ENCODE results near the gene TIMM17A. TPM values are rescaled to one million over a fixed set of nuclear protein-coding genes. Genes with fewer than 3 reads are reported as not detected.
A peak's percentile ranks its signal among the peaks of the same experiment; 100 is the strongest.
"Not testable (repeated sequence)": the region's sequence is repeated elsewhere in the genome, so short reads cannot be mapped to it uniquely, and the experiment has no call there.

Gene TIMM17A
- total RNA-seq, 1 donor from 2014 or later, result 122 TPM

DNA sequence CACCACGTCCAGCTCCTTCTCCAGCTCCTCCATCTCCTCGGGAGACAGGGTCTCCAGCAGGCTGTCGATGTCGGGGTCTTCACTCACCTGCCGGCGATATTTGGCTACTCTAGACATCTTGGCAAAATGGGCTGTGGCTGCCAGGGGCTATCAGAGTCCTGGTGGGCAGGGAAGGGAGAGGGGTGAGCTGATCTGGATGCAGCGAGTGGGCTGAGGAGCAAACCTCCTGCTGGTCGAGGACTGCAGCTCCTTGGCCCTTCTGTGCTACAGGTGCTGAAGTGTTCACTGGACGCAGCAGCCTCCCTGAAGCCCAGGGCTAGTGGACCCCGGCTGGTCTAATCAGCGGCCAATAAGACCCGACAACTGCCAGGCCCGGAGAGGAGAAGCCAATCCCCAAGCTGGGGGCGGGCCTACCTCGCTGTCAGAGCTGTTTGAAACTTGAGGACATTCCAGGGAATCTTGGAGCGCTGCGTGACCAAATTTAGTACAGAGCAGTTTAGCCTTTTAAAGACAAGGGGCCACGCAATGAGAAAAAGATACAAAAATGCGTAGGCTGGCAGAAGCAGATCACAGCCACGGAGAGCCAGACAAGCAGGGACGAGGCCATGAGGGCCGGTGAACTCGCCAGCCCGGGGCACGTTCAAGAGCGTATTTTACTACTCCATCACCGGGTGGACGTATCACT, 8.9 kb upstream of the TIMM17A start, which contains the start of gene LMOD1:
TSS of gene LMOD1 (minus strand) at position 325 of the 685 bp plus-strand sequence. CDS start at position 117, 208 bp downstream.
- intact Hi-C loops (cut with micrococcal nuclease), result no loop called here
- Mint-ChIP-seq H3K4me1 (peaks cover 9% of the 10 kb centered on the region), H3K9me3 (no peaks in the 10 kb centered on the region), H3K27ac (no peak within 1 kb of the TSS), H3K4me3 (no peak within 1 kb of the TSS), H3K27me3 (peaks cover 58% of the 10 kb centered on the region), H3K36me3 (ENCODE audit: low read depth) (no peaks in the 10 kb centered on the region)
- no peak for DNase-seq

DNA sequence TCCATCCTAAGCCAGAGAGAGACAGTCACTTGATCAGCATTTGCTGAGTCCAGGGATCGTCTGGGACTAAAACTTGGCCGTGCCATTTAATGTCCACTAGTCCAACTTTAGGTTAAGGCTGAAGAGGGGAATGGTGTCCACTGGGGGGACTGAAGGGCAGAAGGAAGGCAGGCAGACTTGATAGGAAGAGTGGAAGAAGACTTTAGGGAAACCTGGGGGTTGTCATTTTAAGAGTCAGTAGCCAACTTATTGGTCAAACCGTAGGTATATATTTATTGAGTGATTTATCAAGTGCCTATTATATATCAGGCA, 7.7 kb upstream of the TIMM17A start:
- DNase-seq, result no peak
- peaks cover 9% of the 10 kb centered on the region for H3K4me1 Mint-ChIP-seq
- intact Hi-C loops (cut with micrococcal nuclease), result no loop called here
- no peaks in the 10 kb centered on the region for H3K36me3 Mint-ChIP-seq (ENCODE audit: low read depth)
- no peaks in the 10 kb centered on the region for H3K9me3 Mint-ChIP-seq
- no peak overlapping the region for H3K27ac Mint-ChIP-seq
- H3K27me3 Mint-ChIP-seq, result peaks cover 55% of the 10 kb centered on the region
- H3K4me3 Mint-ChIP-seq, result no peak overlapping the region

DNA sequence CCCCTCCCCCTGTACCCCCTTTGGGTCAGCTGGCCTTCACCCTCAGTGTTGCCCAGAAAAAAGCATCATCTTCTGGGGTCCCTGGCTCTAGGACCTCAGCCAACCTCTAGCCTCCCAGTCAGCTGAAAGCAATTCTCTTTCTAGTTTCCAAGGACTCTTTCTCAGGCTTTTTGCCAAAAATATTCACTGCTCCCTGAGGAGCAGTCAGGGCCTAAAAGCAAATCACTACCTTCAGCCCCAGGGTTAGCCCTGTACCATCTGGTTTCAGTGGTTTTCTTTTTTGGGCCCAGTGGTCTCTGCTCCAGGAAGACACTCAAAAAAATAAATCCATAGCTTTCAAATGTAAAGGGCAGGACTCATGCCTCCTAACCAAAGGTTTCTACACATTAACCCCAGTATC, 5.8 kb upstream of the TIMM17A start:
- Mint-ChIP-seq H3K27ac (no peak overlapping the region), H3K9me3 (no peaks in the 10 kb centered on the region), H3K27me3 (peaks cover 43% of the 10 kb centered on the region), H3K36me3 (ENCODE audit: low read depth) (no peaks in the 10 kb centered on the region), H3K4me1 (peaks cover 12% of the 10 kb centered on the region), H3K4me3 (no peak overlapping the region)
- intact Hi-C loops (cut with micrococcal nuclease), result no loop called here
- no peak for DNase-seq

DNA sequence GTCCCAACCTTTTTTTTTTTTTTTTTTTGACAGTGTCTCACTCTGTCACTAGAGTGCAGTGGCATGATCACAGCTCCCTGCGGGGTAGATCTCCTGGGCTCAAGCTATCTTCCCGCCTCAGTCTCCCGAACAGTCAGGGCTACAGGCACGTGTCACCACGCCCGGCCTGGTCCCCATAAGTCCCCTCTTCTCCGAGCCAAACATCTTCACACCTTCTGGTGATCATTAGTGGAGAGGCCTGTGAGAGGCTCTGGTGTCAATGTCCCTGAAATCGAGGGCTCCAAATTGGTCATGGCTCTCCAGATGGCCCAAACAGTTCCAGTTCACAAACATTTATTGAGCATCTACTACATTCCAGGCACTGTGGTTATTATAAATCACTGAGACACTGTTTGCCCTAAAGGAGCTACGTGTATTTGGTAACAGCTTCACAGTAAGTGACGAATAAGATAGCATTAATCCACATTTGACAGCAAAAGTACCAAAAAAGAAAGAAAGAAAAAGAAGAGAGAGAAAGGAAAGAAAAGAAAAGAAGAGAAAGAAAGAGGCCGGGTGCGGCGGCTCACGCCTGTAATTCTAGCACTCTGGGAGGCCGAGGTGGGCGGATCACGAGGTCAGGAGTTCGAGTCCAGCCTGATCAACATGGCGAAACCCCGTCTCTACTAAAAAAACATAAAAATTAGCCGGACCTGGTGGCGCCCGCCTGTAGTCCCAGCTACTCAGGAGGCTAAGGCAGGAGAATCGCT, 867 bp upstream of the TIMM17A start:
- peaks cover 2% of the 10 kb centered on the region for H3K27me3 Mint-ChIP-seq
- peak overlapping the region; percentile 100 for H3K4me3 Mint-ChIP-seq
- H3K9me3 Mint-ChIP-seq, result no peaks in the 10 kb centered on the region
- H3K36me3 Mint-ChIP-seq (ENCODE audit: low read depth), result peaks cover 29% of the 10 kb centered on the region
- peak overlapping the region; percentile 93 for H3K27ac Mint-ChIP-seq
- intact Hi-C loops (cut with micrococcal nuclease), result loop anchor here (1.0 to 5.0 kb wide), 3 partner anchors 28 to 125 kb away; partner anchors contain the start of genes IPO9 and RNPEP
- H3K4me1 Mint-ChIP-seq, result peaks cover 16% of the 10 kb centered on the region
- DNase-seq, result peak; percentile 61

DNA sequence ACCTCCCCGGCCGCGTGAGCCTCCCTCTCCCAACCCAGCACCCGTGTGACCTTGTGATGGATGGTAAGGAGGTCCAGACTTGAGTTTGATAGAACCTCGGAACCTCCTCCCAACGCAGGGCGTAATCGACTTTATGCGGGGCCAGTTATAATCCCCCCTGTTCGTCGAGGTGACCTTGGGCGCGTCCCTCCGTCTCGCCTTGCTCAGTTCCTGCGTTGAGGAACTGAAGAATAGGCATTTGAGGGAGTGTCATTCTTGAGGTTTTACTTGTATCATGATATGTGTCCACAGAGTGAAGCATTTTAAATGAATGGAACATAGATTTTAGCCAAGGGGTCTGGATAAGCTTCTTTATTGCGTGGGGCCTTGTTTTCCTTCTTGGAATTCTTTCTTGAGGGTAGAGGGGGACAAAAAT, 433 bp downstream of the TIMM17A start:
- intact Hi-C loops (cut with micrococcal nuclease), result loop anchor here (1.0 to 5.0 kb wide), 3 partner anchors 27 to 126 kb away; partner anchors contain the start of genes IPO9 and RNPEP
- peak overlapping the region; percentile 93 for H3K27ac Mint-ChIP-seq

DNA sequence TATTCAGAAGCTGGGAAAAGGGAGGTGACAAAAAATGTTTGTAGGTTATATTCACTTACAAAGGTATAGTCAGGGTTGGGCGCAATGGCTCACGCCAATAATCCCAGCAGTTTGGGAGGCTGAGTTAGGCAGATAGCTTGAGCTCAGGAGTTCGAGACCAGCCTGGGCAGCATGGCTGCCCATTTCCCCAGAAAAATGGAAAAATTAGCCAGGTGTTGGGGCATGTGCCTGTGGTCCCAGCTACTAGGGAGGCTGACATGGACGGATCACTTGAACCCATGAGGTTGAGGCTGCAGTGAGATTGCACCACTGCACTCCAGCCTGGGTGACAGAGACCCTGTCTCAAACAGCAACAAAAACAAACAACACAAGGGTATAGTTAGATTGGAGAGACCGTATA, 3.0 kb downstream of the TIMM17A start:
- no peak overlapping the region for H3K27ac Mint-ChIP-seq
- peaks cover 19% of the 10 kb centered on the region for H3K4me1 Mint-ChIP-seq
- no peak for DNase-seq
- intact Hi-C loops (cut with micrococcal nuclease), result loop anchor here (5.0 kb wide), 1 partner anchor 61 kb away; no protein-coding TSS in a partner anchor
- H3K27me3 Mint-ChIP-seq, result peaks cover 2% of the 10 kb centered on the region
- H3K9me3 Mint-ChIP-seq, result no peaks in the 10 kb centered on the region
- H3K36me3 Mint-ChIP-seq (ENCODE audit: low read depth), result peaks cover 49% of the 10 kb centered on the region
- no peak overlapping the region for H3K4me3 Mint-ChIP-seq

More for the DNA sequence above, 433 bp downstream of the TIMM17A start:
- peaks cover 34% of the 10 kb centered on the region for H3K36me3 Mint-ChIP-seq (ENCODE audit: low read depth)
- no peak for DNase-seq
- no peaks in the 10 kb centered on the region for H3K9me3 Mint-ChIP-seq
- H3K4me1 Mint-ChIP-seq, result peaks cover 16% of the 10 kb centered on the region
- peak overlapping the region; percentile 100 for H3K4me3 Mint-ChIP-seq
- peaks cover 2% of the 10 kb centered on the region for H3K27me3 Mint-ChIP-seq

DNA sequence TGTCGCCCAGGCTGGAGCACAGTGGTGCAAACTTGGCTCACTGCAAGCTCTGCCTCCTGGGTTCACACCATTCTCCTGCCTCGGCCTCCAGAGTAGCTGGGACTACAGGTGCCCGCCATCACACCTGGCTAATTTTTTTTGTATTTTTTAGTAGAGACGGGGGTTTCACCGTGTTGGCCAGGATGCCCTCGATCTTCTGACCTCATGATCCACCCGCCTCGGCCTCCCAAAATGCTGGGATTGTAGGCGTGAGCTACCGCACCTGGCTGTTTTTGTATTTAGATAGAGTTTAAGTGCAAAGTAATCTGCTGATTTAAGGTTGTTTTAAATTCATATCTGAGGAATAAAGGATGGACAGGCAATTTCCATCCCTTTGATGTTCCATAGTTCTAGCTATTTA, 7.1 kb downstream of the TIMM17A start:
- intact Hi-C loops (cut with micrococcal nuclease); H3K27ac Mint-ChIP-seq; H3K9me3 Mint-ChIP-seq; H3K4me1 Mint-ChIP-seq; H3K27me3 Mint-ChIP-seq; DNase-seq; H3K4me3 Mint-ChIP-seq: not testable (repeated sequence)
- H3K36me3 Mint-ChIP-seq (ENCODE audit: low read depth), result peaks cover 57% of the 10 kb centered on the region

DNA sequence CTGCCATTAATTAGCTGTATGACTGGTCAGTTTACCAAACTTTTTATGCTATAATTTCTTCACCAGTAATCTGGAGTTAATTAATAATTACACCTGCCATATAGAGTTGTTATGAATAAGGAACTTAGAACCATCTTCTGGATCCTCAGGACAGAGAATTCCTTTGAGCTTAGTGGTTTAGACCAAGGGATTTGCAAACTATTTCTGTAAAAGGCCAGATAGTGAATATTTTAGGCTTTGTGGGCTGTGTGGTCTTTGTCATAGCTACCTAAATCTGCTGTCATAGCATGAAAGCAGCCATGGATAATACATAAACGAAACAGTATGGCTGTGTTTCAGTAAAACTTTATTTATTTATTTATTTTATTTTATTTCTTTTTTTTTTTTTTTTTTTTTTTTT, 9.0 kb downstream of the TIMM17A start:
- H3K27ac Mint-ChIP-seq, result no peak overlapping the region
- intact Hi-C loops (cut with micrococcal nuclease), result no loop called here
- no peaks in the 10 kb centered on the region for H3K27me3 Mint-ChIP-seq
- no peak overlapping the region for H3K4me3 Mint-ChIP-seq
- DNase-seq, result no peak
- H3K9me3 Mint-ChIP-seq, result no peaks in the 10 kb centered on the region
- peaks cover 4% of the 10 kb centered on the region for H3K4me1 Mint-ChIP-seq
- peaks cover 56% of the 10 kb centered on the region for H3K36me3 Mint-ChIP-seq (ENCODE audit: low read depth)

DNA sequence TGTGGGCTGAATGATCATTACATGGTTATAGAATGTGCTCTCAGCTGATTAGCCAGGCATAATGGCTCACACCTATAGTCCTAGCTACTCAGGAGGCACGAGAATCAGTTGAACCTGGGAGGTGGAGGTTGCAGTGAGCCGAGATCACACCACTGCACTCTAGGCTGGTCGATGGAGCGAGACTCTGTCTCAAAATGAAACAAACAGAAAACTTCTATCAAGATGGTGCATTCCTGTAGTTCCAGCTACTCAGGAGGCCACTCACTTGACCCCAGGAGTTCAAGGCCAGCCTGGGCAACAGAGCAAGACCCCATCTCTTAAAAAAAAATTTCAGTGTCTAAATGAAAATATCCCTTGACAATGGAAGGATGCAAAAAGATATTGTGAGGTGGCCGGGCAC, 10.9 kb downstream of the TIMM17A start:
- no peaks in the 10 kb centered on the region for H3K27me3 Mint-ChIP-seq
- H3K4me1 Mint-ChIP-seq, result peaks cover 4% of the 10 kb centered on the region
- H3K36me3 Mint-ChIP-seq (ENCODE audit: low read depth), result peaks cover 63% of the 10 kb centered on the region
- no peak overlapping the region for H3K4me3 Mint-ChIP-seq
- no peak overlapping the region for H3K27ac Mint-ChIP-seq
- DNase-seq, result no peak
- intact Hi-C loops (cut with micrococcal nuclease), result no loop called here
- H3K9me3 Mint-ChIP-seq, result no peaks in the 10 kb centered on the region

DNA sequence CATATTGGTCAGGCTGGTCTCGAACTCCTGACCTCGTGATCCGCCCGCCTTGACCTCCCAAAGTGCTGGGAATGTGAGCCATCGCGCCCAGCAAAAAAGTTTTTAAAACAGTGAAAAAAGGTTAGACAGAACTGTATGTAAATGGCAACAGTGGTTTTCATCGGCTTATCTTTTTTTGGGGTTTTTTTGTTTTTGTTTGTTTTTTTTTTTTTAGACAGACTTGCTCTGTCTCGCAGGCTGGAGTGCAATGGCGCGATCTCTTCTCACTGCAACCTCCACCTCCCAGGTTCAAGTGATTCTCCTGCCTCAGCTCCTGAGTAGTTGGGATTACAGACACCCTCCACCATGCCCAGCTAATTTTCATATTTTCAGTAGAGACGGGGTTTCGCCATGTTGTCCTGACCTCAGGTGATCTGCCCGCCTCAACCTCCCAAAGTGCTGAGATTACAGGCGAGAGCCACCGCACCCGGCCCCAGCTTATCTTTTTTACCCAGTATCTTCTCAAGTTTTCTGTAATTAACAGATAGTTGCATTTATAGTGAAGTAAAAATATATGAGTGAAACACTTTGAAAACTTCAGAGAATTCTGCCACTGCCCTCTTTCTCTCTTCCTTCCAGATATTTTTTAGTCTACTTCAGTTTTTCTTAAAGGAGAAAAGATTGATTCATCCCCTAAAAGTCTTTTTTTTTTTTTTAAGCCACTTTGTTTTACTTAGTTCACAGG, 13.1 kb downstream of the TIMM17A start:
- intact Hi-C loops (cut with micrococcal nuclease), result no loop called here
- Mint-ChIP-seq H3K9me3 (no peaks in the 10 kb centered on the region), H3K4me1 (peaks cover 3% of the 10 kb centered on the region), H3K27me3 (no peaks in the 10 kb centered on the region), H3K4me3 (no peak overlapping the region), H3K36me3 (ENCODE audit: low read depth) (peaks cover 51% of the 10 kb centered on the region), H3K27ac (no peak overlapping the region)
- no peak for DNase-seq

DNA sequence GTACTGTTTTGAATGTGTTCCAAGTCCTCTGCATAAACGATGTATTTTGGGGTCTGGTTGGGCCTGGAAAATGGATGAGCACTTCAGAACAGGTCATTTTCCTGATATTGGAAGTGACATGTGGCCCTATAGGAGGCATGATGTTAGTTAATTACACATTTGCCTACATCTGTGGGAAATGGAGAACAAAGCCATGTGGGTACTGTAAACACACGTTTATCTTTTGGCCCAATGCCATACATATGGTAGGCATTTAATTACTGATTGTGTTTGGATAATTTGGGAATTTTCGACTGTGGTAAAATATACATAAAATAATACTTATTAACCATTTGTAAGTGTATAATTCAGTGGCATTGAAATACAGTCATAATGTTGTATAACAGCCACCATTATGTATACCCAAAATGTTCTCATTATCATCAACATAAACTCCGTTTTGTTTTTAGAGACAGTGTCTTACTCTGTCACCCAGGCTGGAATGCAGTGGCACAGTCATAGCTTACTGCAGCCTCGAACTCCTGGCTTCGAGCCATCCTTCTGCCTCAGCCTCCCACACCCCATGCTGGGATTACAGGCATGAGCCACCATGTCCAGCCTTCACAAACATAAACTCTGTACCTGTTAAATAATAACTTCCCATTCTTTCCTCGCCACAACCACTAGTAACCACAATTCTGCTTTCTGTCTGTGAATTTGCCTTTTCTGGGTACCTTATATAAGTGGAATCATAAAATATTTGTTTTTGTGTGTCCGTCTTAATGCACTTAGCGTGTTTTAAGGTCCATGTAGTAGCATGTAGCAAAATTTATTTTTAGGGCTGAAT, 15.2 kb downstream of the TIMM17A start:
- H3K27me3 Mint-ChIP-seq, result peaks cover 12% of the 10 kb centered on the region
- H3K4me3 Mint-ChIP-seq, result no peak overlapping the region
- intact Hi-C loops (cut with micrococcal nuclease), result no loop called here
- peaks cover 3% of the 10 kb centered on the region for H3K4me1 Mint-ChIP-seq
- no peak for DNase-seq
- no peak overlapping the region for H3K27ac Mint-ChIP-seq
- H3K36me3 Mint-ChIP-seq (ENCODE audit: low read depth), result peaks cover 40% of the 10 kb centered on the region
- H3K9me3 Mint-ChIP-seq, result no peaks in the 10 kb centered on the region

DNA sequence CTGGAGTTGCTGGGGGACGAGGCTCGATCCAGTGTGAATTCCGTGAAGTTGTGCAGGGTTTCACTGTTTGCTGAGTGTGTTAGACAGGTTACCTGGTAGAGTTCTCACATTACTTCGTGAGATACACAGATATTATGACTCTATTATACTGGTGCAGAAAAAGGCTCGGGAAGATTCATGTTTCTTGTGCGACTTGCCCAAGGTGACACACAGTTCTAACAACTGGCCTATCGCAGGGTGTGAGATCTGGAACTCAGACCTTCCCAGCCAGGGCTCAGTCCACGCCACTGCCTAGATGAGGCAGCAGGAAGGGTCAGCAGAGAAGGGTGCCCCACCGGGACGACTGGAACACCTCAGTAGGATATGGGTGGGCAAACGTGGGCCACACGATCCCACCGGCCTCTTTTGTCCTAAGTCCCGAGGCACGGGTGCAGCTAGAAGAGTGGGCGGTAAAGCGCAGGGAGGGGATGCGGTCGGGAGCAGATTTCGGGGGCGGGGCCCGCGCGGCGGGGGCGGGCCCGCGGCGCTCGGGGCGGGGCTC, 26.8 kb downstream of the TIMM17A start:
- Mint-ChIP-seq H3K4me3 (peak overlapping the region; percentile 93), H3K27ac (peak overlapping the region; percentile 85), H3K27me3 (peaks cover 12% of the 10 kb centered on the region), H3K36me3 (ENCODE audit: low read depth) (peaks cover 2% of the 10 kb centered on the region), H3K9me3 (no peaks in the 10 kb centered on the region), H3K4me1 (peaks cover 22% of the 10 kb centered on the region)
- DNase-seq, result no peak
- intact Hi-C loops (cut with micrococcal nuclease), result loop anchor here (1.0 kb wide), 1 partner anchor 27 kb away; the partner anchor contains the start of gene TIMM17A
